ENCODE measurements around the gene B4GALT2. TPM values are rescaled to one million over a fixed set of nuclear protein-coding genes. Genes with fewer than 3 reads are reported as not detected.

Gene B4GALT2
- total RNA-seq, 4 donors from 2014 or later: 8.2 to 28.9 (median 22.2) TPM

- H3K9me3 ChIP-seq: no peaks in the 10 kb centered on the region
- DNase-seq: no peak
- no peaks in the 10 kb centered on the region for H3K27me3 ChIP-seq
- H3K4me3 ChIP-seq: no peak overlapping the region
- H3K36me3 ChIP-seq: no peaks in the 10 kb centered on the region
- no peak overlapping the region for H3K27ac ChIP-seq
- TF ChIP-seq CTCF (IDR thresholded peaks at IDR 0.05) (no peak), POLR2A (IDR thresholded peaks at IDR 0.05) (no peak)
- H3K4me1 ChIP-seq: peaks cover 0 to 38% (median 0%) of the 10 kb centered on the region in 4 donors
Measured at GRCh38 chr1:44016041-44016889, 37.3 kb downstream of the B4GALT2 start.

- Histone ChIP-seq H3K27me3 (no peaks in the 10 kb centered on the region), H3K9me3 (no peaks in the 10 kb centered on the region), H3K4me1 (peaks cover 0 to 31% (median 0%) of the 10 kb centered on the region in 4 donors), H3K36me3 (no peaks in the 10 kb centered on the region), H3K27ac (no peak overlapping the region), H3K4me3 (no peak overlapping the region)
- no peak for TF ChIP-seq CTCF (IDR thresholded peaks at IDR 0.05)
- no peak for TF ChIP-seq POLR2A (IDR thresholded peaks at IDR 0.05)
- no peak for DNase-seq
Measured at GRCh38 chr1:44016890-44017400, 37.9 kb downstream of the B4GALT2 start.

- Histone ChIP-seq H3K36me3 (no peaks in the 10 kb centered on the region), H3K27ac (no peak overlapping the region), H3K27me3 (no peaks in the 10 kb centered on the region), H3K9me3 (no peaks in the 10 kb centered on the region), H3K4me3 (no peak overlapping the region), H3K4me1 (peaks cover 0 to 13% (median 0%) of the 10 kb centered on the region in 4 donors)
- TF ChIP-seq POLR2A (IDR thresholded peaks at IDR 0.05) (no peak), CTCF (IDR thresholded peaks at IDR 0.05) (no peak)
- DNase-seq: no peak
Measured at GRCh38 chr1:44019466-44019948, 40.5 kb downstream of the B4GALT2 start.

- Histone ChIP-seq H3K4me1 (peaks cover 0 to 3% (median 0%) of the 10 kb centered on the region in 4 donors), H3K9me3 (no peaks in the 10 kb centered on the region), H3K27me3 (no peaks in the 10 kb centered on the region), H3K36me3 (no peaks in the 10 kb centered on the region), H3K4me3 (no peak overlapping the region), H3K27ac (no peak overlapping the region)
- TF ChIP-seq POLR2A (IDR thresholded peaks at IDR 0.05): no peak
- TF ChIP-seq CTCF (IDR thresholded peaks at IDR 0.05): no peak
- no peak for DNase-seq
Measured at GRCh38 chr1:44020464-44020863, 41.5 kb downstream of the B4GALT2 start.

GRCh38 chr1:44021156-44021555 is 42.1 kb downstream of the B4GALT2 start:
- Histone ChIP-seq H3K36me3 (no peaks in the 10 kb centered on the region), H3K9me3 (no peaks in the 10 kb centered on the region), H3K4me3 (no peak overlapping the region), H3K27me3 (no peaks in the 10 kb centered on the region), H3K4me1 (no peaks in the 10 kb centered on the region), H3K27ac (no peak overlapping the region)
- no peak for DNase-seq
- TF ChIP-seq POLR2A (IDR thresholded peaks at IDR 0.05) (no peak), CTCF (IDR thresholded peaks at IDR 0.05) (no peak)

All from Peyer's patch (tissue), 4 donors.